Peyer's patch (tissue), 4 donors: ENCODE data around the gene MT1F.

Experiments used
- POLR2A ChIP-seq, 2 donors: fragments of 450-650 bp; IDR thresholded peaks; one replicate each; pipeline ENCODE4 v1.5.1; 2017; ENCODE audit warnings: antibody characterized with exemption in 2 of 2, mild to moderate bottlenecking in 2 of 2, moderate library complexity in 2 of 2
- TF ChIP-seq, protein P1 (sequence below), 6 experiments: fragments of 450-650 bp in 4 of 6; fragments of 200-600 bp in 2 of 6; sonication (generic) in 1 of 6; IDR thresholded peaks; one replicate each; pipeline ENCODE4 v1.5.1; 2017 to 2019; ENCODE audit warnings: antibody characterized with exemption in 6 of 6, mild to moderate bottlenecking in 3 of 6, moderate library complexity in 1 of 6

- TF ChIP-seq POLR2A (IDR thresholded peaks at IDR 0.05): no peak
- TF ChIP-seq, protein P1, sequence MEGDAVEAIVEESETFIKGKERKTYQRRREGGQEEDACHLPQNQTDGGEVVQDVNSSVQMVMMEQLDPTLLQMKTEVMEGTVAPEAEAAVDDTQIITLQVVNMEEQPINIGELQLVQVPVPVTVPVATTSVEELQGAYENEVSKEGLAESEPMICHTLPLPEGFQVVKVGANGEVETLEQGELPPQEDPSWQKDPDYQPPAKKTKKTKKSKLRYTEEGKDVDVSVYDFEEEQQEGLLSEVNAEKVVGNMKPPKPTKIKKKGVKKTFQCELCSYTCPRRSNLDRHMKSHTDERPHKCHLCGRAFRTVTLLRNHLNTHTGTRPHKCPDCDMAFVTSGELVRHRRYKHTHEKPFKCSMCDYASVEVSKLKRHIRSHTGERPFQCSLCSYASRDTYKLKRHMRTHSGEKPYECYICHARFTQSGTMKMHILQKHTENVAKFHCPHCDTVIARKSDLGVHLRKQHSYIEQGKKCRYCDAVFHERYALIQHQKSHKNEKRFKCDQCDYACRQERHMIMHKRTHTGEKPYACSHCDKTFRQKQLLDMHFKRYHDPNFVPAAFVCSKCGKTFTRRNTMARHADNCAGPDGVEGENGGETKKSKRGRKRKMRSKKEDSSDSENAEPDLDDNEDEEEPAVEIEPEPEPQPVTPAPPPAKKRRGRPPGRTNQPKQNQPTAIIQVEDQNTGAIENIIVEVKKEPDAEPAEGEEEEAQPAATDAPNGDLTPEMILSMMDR (IDR thresholded peaks at IDR 0.05): no peak
Observed at GRCh38 chr16:56645311-56645710, 12.4 kb upstream of the MT1F start.
